Endodermal cell (in vitro differentiated cells): ENCODE measurements around the gene MBD5. TPM values are rescaled to one million over a fixed set of nuclear protein-coding genes. Genes with fewer than 3 reads are reported as not detected.
A peak's percentile ranks its signal among the peaks of the same experiment; 100 is the strongest.

Experiments used
- DNase-seq: peaks from one replicate; pipeline ENCODE4 v3.0.0-alpha.2; 2017
- H3K27ac ChIP-seq: 2 replicates; pipeline ENCODE4 v1.5.1; 2013; ENCODE audit warnings: mild to moderate bottlenecking, low read depth, low read length, moderate library complexity
- H3K27me3 ChIP-seq: 2 replicates; pipeline ENCODE4 v1.6.1; 2013; ENCODE audit warnings: mild to moderate bottlenecking, low read length, moderate library complexity; ENCODE audit not compliant: insufficient read depth, control insufficient read depth, poor library complexity, severe bottlenecking
- H3K36me3 ChIP-seq: 2 replicates; pipeline ENCODE4 v1.7.0; 2013; ENCODE audit warnings: mild to moderate bottlenecking, low read length, moderate library complexity; ENCODE audit not compliant: control insufficient read depth, insufficient read depth
- H3K4me1 ChIP-seq: one replicate; pipeline ENCODE4 v1.7.0; 2013; ENCODE audit warnings: low read length; ENCODE audit not compliant: control insufficient read depth, insufficient read depth
- H3K4me3 ChIP-seq: 2 replicates; pipeline ENCODE4 v1.5.1; 2013; ENCODE audit warnings: mild to moderate bottlenecking, low read length, moderate library complexity
- H3K9ac ChIP-seq: 2 replicates; pipeline ENCODE4 v1.6.1; 2013; ENCODE audit warnings: mild to moderate bottlenecking, low read length, moderate library complexity; ENCODE audit not compliant: poor library complexity, severe bottlenecking; ENCODE audit errors: extremely low read depth
- H3K9me3 ChIP-seq: 2 replicates; pipeline ENCODE4 v1.6.1; 2013; ENCODE audit warnings: mild to moderate bottlenecking, low read length, moderate library complexity; ENCODE audit not compliant: control insufficient read depth
- H3K27ac Mint-ChIP-seq: 2 replicates; pipeline ENCODE4 v1.8.0; 2020; ENCODE audit warnings: mixed read lengths
- H3K27me3 Mint-ChIP-seq: 2 replicates; pipeline ENCODE4 v1.8.0; 2021; ENCODE audit warnings: mild to moderate bottlenecking, mixed read lengths; ENCODE audit not compliant: insufficient read depth
- H3K36me3 Mint-ChIP-seq: 2 replicates; pipeline ENCODE4 v1.8.0; 2020; ENCODE audit warnings: low read depth, mixed read lengths
- H3K4me1 Mint-ChIP-seq: 2 replicates; pipeline ENCODE4 v1.8.0; 2020; ENCODE audit warnings: mixed read lengths
- H3K4me3 Mint-ChIP-seq: 2 replicates; pipeline ENCODE4 v1.8.0; 2020; ENCODE audit warnings: mild to moderate bottlenecking, moderate library complexity, mixed read lengths
- H3K9me3 Mint-ChIP-seq: 2 replicates; pipeline ENCODE4 v1.8.0; 2020; ENCODE audit warnings: mild to moderate bottlenecking, mixed read lengths
- WGBS, 2 experiments: methylation state at CpG; one replicate each; pipeline versions ENCODE4 v1.1.5 to v1.1.7; 2013; ENCODE audit warnings: missing lambda C conversion rate in 2 of 2, mixed read lengths in 1 of 2; ENCODE audit not compliant: insufficient coverage in 1 of 2, insufficient read length in 1 of 2; 5-methylcytosine and 5-hydroxymethylcytosine counted together
- total RNA-seq, 2 donors: library from RNA; stranded (reverse); fragmentation: NEBNext Ultra II Directional in 1 of 2; extraction: Animal tissue kit (Norgen Biotek cat#: 25700) in 1 of 2; gene quantifications; 2 replicates in 1 of 2; 3 replicates in 1 of 2; pipeline ENCODE4 v1.2.1, GENCODE V29; 2021
- TF ChIP-seq, protein P1 (sequence below): fragments of 200-600 bp; sonication (generic); conservative IDR thresholded peaks from 2 replicates; pipeline ENCODE4 v1.5.0; 2021; ENCODE audit warnings: antibody characterized with exemption, mild to moderate bottlenecking

MBD5 gene
- total RNA-seq, 2 donors from 2014 or later, result 49.1 to 55.7 TPM

DNA sequence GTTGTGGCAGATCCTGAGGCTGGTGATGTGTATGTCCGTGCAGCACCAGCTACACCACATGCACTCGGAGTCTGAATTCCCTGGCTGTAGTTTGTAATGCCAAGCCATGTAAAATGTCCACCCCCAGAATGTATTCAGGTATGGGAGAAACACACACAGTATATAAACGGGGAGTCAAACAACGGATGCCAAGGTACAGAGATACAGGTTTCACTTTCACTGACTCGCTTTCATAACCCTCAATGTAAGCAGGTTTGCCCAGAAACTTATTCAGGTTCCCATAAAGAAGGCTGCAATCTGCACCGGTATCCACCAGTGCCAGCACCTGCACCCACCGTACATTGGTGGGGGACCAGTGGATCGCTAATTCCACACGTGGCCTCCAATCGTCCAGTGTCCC, 237.2 kb downstream of the MBD5 start:
- Histone ChIP-seq H3K27me3 (no peaks in the 10 kb centered on the region), H3K27ac (no peak overlapping the region), H3K9ac (no peak overlapping the region), H3K9me3 (peaks cover 27% of the 10 kb centered on the region), H3K4me1 (no peaks in the 10 kb centered on the region), H3K4me3 (no peak overlapping the region), H3K36me3 (peaks cover 18% of the 10 kb centered on the region)
- no peak for DNase-seq
- 76 to 80% methylated on average over 6 to 10 of the region's 10 CpGs for WGBS, 2 experiments
- H3K27me3 Mint-ChIP-seq, result no peaks in the 10 kb centered on the region
- no peak overlapping the region for H3K27ac Mint-ChIP-seq
- peaks cover 44% of the 10 kb centered on the region for H3K9me3 Mint-ChIP-seq
- peaks cover 69% of the 10 kb centered on the region for H3K36me3 Mint-ChIP-seq
- no peaks in the 10 kb centered on the region for H3K4me1 Mint-ChIP-seq
- no peak overlapping the region for H3K4me3 Mint-ChIP-seq
- TF ChIP-seq, protein P1, sequence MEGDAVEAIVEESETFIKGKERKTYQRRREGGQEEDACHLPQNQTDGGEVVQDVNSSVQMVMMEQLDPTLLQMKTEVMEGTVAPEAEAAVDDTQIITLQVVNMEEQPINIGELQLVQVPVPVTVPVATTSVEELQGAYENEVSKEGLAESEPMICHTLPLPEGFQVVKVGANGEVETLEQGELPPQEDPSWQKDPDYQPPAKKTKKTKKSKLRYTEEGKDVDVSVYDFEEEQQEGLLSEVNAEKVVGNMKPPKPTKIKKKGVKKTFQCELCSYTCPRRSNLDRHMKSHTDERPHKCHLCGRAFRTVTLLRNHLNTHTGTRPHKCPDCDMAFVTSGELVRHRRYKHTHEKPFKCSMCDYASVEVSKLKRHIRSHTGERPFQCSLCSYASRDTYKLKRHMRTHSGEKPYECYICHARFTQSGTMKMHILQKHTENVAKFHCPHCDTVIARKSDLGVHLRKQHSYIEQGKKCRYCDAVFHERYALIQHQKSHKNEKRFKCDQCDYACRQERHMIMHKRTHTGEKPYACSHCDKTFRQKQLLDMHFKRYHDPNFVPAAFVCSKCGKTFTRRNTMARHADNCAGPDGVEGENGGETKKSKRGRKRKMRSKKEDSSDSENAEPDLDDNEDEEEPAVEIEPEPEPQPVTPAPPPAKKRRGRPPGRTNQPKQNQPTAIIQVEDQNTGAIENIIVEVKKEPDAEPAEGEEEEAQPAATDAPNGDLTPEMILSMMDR, result no peak

DNA sequence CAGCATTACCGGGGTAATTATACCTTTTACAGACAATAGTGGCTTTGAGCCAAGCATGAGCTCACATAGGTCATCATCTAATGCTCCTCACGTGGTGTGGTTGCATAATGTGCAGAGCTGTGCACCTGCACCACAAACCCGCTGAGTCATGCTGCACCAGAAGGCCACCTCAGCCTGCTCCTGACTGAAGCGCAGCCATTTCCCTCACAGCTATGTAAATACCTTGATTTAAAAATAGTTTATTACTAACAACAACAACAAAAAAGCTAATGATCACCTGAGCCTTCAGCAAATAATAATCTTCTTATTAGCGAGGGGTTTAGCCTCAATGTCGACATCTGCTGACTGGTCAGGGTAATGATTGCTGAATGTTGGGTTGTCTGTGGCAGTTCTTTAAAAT, 238.8 kb downstream of the MBD5 start:
- no peak overlapping the region for H3K27ac Mint-ChIP-seq
- Histone ChIP-seq H3K36me3 (peaks cover 10% of the 10 kb centered on the region), H3K27ac (no peak overlapping the region), H3K4me3 (no peak overlapping the region), H3K4me1 (no peaks in the 10 kb centered on the region), H3K9ac (no peak overlapping the region), H3K9me3 (peaks cover 15% of the 10 kb centered on the region), H3K27me3 (no peaks in the 10 kb centered on the region)
- no peak for DNase-seq
- WGBS, 2 experiments, result 85 to 95% methylated on average over 3 to 6 of the region's 6 CpGs
- peaks cover 29% of the 10 kb centered on the region for H3K9me3 Mint-ChIP-seq
- no peaks in the 10 kb centered on the region for H3K4me1 Mint-ChIP-seq
- H3K27me3 Mint-ChIP-seq, result no peaks in the 10 kb centered on the region
- H3K36me3 Mint-ChIP-seq, result peaks cover 54% of the 10 kb centered on the region
- no peak overlapping the region for H3K4me3 Mint-ChIP-seq
- TF ChIP-seq, protein P1, result peak; percentile 50

DNA sequence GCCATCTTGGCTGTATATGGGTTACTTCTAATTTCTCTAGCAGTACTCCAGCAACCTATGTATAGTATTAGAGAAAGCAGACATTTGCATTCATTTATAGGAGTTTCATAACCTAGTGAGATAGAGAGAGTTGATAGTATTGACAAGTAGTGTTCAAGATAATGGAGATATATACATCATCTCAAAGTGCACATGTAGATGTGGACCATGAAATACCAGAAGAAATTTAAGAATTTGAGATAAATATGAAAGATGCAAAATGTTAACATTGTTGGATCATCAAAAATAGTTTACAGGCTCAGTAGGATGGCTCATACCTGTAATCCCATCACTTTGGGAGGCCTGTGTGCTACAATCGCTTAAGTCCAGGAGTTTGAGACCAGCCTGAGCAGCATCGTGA, 243.0 kb downstream of the MBD5 start:
- H3K9ac ChIP-seq, result no peak overlapping the region
- Mint-ChIP-seq H3K4me1 (no peaks in the 10 kb centered on the region), H3K36me3 (peaks cover 17% of the 10 kb centered on the region), H3K27ac (no peak overlapping the region), H3K4me3 (no peak overlapping the region), H3K9me3 (peaks cover 16% of the 10 kb centered on the region), H3K27me3 (no peaks in the 10 kb centered on the region)
- WGBS, 2 experiments, result 93% methylated on average over 2 of the region's 2 CpGs
- no peaks in the 10 kb centered on the region for H3K27me3 ChIP-seq
- H3K9me3 ChIP-seq, result peaks cover 14% of the 10 kb centered on the region
- no peak overlapping the region for H3K27ac ChIP-seq
- H3K4me3 ChIP-seq, result no peak overlapping the region
- H3K4me1 ChIP-seq, result no peaks in the 10 kb centered on the region
- peaks cover 5% of the 10 kb centered on the region for H3K36me3 ChIP-seq
- TF ChIP-seq, protein P1, result no peak
- DNase-seq, result no peak
